ENCODE measurements around the gene NEO1.
"Not testable (repeated sequence)": the region's sequence is repeated elsewhere in the genome, so short reads cannot be mapped to it uniquely, and the experiment has no call there.

Gene NEO1

DNA sequence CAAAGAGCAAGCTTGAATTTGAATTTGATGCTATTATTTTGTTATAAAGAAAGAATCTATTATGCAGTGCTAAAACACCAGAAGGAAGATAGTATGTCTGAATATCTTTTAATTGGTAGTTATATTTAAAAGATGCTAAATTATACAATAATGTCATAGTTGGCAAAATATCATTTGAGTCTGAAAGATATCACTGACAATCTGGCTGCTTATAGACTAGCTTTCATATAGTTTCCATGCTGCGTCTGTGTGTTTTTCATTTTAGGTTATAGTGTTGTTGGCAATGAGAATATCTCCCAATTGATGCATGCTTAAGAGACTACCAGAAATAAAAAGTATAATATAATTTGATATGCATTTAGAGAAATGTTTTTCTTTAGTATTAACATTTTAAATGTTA is 142.9 kb downstream of the NEO1 start:
- in situ Hi-C loops (cut with MboI; ENCODE audit: low sequenced_read_pairs), result no loop called here

DNA sequence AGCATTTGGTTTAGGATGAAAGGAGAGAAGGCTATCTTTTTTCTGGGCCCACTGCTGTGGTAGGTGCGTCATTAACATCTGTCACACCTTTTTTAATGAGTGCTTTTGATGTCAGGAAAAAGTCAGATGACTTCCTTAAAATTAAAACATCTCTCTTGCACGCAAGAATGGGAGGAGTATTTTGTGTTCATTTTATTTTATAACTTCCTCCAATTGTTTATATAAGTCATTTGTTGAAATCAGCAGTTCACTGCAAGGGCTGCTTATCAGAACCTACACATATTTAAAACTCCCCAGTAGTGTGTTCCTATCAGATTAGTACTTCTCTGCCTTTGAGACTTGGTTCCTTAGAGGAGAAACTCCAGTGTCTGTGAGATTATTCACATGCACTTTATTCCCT is 143.8 kb downstream of the NEO1 start:
- in situ Hi-C loops (cut with MboI; ENCODE audit: low sequenced_read_pairs), result no loop called here

DNA sequence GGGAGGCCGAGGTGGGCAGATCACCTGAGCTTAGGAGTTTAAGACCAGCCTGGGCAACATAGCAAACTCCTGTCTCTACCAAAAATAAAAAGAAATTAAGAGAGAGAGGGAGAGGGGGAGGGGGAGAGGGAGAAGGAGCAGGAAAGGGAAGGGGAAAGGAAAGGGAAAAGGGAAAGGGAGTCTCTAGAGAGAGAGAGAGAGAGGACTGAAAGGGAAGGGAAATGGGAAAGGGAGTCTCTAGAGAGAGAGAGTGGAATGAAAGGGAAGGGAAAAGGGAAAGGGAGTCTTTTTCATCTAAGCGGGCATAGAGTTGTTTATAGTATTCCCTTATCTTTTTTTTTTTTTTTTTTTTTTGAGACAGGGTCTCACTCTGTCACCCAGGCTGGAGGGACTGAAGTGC is 148.1 kb downstream of the NEO1 start:
- in situ Hi-C loops (cut with MboI; ENCODE audit: low sequenced_read_pairs), result no loop called here

DNA sequence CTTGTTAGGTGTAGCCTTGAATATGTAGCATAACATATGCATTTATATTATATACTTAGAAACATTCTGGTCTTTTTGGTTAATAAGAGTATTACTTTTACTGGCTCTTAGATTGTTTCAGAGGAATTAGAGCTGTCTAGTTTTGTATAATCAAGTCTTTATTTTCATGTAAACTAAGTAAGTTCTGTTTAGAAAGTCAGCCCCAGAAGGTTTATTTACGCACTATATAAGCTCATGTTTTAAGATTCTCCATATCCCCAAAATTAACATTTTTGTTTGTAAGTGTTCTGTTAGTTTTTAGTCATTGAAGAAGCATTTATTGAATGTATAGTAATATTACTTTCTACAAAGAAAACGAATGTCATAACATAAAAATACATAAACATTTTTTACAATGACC is 158.4 kb downstream of the NEO1 start:
- in situ Hi-C loops (cut with MboI; ENCODE audit: low sequenced_read_pairs), result no loop called here

DNA sequence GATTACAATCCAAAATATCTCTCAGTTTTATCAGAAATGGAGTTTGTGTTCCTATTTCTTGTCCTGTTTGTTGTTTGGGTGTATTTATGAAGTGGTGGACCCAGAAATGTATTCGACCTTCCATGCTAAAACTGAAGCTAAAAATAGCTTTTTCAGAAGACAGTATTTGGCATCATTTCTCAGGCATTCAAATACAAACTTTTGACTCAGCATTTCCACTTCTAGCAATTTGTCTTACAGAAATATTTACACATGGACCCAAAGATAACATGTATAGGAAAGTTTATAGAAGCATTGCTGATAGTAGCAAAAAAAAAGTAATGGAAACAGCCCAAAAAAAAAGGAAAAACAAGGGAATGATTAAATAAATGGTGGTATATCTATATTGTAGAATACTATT is 160.2 kb downstream of the NEO1 start:
- in situ Hi-C loops (cut with MboI; ENCODE audit: low sequenced_read_pairs), result no loop called here

DNA sequence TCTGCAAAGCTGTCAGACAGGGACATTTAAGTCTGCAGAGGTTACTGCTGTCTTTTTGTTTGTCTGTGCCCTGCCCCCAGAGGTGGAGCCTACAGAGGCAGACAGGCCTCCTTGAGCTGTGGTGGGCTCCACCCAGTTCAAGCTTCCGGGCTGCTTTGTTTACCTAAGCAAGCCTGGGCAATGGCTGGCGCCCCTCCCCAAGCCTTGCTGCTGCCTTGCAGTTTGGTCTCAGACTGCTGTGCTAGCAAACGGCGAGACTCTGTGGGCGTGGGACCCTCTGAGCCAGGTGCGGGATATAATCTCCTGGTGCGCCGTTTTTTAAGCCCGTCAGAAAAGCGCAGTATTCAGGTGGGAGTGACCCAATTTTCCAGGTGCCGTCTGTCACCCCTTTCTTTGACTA is 169.2 kb downstream of the NEO1 start:
- in situ Hi-C loops (cut with MboI; ENCODE audit: low sequenced_read_pairs), result not testable (repeated sequence)

DNA sequence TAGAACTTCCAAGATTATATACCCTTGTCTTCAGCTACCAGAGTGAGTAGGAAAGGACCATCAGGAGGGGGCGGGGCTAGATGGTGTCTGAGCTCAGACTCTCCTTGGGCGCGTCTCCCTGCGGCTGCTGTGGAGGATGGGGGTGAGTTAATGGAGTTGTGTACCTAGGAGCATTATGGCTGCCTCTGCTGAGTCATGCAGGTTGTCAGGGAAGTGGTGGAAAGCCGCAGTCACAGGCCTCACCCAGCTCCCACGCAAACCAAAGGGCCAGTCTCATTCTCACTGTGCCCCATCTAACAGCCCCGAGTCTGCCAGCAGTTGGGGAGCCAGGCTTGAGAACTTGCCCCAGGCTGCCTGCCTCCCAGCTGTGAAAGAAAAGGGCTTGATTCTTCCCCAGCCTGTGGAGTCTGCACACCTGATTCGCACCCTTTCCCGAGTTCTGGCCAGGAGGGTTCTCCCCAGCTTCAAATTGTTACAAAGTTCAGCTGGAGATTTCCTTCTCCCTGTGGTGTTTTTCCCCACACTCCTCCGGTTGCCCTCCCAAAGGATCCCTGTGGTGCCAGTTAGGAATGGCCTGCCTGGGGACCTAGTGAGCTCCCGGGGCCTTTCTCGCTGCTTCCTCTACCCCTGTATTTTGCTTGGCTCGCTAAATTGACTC is 173.2 kb downstream of the NEO1 start:
- in situ Hi-C loops (cut with MboI; ENCODE audit: low sequenced_read_pairs), result no loop called here

DNA sequence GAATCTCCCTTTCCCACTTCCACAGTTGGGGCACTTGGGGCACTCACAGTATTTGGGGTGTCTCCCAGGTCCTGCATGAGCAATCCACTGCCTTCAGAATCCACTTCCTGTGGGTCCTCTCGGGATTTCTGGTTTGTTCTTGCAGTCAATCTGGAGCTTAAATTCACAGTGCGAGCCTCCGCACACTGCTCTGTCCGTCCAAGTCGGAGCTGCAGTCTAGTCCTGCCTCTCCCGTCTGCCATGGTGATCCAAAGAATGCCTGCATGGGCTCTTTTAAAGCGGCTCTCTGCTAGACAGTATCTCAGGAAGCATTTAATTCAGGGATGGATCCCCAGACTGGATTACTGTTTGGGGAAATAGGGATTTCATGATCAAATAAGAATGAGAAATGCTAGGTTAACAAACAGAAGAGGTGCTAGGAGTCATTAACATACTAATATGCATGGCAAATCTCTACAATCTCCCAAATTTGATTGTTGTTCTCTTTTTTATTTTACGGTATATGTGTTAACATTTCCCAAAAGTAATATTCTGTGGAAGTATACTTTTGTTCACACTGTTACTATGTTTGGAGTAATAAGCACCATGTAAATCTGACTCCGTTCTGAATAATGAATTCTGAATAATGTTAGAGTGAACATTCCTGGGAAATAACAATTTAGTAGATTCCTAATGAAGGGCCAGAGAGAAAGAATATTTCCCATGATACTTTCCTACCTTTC is 174.0 kb downstream of the NEO1 start:
- in situ Hi-C loops (cut with MboI; ENCODE audit: low sequenced_read_pairs), result no loop called here

DNA sequence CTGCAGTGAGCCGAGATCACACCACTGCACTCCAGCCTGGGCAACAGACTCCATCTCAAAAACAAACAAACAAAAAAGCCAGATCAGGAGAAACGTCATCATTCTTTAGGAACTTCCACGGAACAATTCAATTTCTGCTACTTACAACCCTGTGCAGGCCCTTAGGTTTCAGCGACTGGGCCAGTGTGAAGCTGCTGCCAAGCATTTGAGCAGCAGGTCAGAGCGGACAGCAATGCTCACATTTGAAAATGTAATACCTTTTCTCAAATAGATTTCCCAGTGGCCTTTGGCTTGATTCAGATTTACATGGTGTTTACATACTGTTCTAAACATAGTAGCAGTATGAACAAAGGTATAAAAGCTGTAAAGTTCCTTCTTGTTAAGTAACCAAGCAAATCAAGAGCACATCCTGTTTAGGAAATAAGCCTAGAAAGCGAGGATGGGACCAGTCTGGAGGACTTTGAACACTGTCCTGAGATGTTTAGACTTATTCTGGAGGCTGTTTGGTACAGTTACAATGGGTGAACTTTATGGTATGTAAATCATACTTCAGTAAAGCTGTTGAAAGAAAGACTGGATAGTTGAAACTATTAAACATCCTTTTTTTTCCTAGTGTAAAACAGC is 175.3 kb downstream of the NEO1 start:
- in situ Hi-C loops (cut with MboI; ENCODE audit: low sequenced_read_pairs), result no loop called here

DNA sequence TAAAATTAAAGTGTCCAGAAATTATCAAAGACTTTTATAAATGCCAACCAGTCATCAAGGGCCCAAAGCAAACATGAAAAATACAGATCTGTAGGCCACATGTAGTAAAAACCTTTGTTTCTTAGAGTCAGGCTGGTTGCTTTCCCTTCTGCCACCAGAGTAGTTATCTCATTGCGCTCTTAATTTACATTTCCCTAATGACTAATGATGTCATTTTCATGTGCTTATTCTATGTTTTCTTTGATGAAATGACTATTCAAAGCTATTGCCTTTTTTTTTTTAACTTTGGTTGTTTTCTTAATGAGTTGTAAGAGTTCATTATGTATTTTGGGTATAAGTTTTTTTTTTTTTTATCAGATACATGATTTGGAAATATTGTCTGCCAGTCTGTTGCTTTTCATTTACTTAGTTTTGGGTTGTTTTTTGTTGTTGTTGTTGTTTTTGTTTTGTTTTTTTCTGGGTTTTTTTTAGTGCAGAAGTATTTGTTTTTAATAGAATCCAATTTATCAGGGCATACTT is 175.9 kb downstream of the NEO1 start:
- in situ Hi-C loops (cut with MboI; ENCODE audit: low sequenced_read_pairs), result no loop called here

DNA sequence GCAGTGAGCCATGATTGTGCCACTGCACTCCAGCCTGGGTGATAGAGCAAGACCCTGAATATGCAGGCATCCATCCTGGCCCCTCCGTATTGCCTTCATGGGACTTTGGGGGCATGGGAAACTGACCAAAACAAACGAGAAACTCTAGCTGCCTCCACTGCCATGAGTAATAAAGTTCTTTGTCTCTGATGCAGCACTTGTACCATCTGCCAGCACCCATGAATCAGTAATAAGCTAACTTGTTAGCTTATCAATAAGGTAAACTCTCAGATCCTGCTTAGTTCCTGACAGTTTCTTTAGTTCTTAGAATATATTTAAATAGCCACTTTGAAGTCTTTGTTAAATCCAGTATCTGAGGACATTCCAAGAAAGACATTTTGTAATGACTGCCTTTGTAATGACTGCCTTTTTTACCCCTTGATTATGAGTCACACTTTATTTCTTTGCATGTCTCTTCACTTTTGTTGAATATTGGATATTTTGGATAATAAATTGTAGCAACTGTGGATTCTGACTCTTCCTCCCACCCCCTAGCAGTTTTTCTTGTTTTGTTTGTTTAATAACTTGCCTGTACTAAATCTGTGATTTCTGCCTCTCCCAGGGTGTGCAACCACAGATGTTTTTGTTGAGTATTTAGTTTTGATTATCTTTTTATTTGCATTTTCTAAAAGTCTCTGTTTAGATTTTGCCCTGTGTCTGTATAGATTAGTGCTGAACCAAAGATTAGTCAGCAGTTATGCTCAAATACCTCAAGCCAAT is 179.6 kb downstream of the NEO1 start:
- in situ Hi-C loops (cut with MboI; ENCODE audit: low sequenced_read_pairs), result no loop called here

DNA sequence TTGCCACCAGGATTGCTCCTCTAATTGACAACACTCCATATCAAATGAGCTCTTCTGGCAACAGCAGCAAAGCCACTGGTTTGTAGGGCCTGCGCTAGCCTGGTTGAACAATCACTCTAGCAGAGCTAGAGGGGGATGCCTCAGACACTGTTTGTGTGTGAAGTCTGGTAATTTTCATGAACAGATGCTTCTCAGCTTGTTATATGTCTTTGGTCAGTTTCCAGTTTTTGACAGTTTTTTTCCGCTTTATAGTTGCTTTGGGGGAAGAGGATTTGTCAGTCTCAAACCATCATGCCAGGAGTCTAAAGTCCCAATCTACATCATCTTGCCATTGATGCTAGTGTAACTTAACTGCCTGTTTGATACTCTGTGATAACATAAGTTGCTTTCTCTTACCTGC is 180.5 kb downstream of the NEO1 start:
- in situ Hi-C loops (cut with MboI; ENCODE audit: low sequenced_read_pairs), result no loop called here

DNA sequence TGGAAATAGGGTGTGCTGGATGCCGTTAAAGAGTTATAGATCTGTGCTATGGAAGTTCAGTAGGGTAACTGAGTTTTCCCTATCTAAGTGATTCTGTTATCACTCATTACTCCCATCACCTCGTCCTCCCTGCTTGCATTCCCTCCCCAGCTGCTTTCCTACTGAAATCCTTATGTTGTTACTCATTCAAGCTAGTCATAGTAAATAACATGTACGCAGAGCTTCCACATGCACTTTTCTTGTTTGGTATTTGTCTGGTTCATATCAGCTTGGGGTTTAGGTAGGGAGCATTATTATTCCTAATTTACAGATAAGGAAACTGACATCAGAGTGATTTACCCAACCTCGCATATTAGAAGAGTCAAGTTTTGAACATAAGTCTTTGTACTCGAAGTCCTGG is 181.4 kb downstream of the NEO1 start:
- in situ Hi-C loops (cut with MboI; ENCODE audit: low sequenced_read_pairs), result no loop called here

DNA sequence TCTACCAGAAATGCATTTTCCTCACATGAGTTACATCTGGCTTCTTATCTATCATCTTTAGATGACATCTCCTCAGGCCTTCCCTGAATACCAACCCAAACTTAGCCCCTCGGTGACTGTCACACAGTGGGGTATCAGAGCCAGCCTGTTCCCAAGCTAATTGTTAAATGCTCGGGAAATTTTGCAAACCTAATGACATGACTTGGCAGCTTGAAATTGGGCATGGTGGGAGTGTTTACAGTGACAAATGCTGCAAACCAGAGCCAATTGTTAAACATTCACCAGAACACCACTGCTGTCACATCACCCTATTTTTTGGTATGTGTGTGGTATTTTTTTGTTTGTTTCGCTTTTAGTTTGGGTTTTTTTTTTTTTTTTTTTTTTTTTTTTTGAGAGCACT is 185.6 kb downstream of the NEO1 start:
- in situ Hi-C loops (cut with MboI; ENCODE audit: low sequenced_read_pairs), result no loop called here

DNA sequence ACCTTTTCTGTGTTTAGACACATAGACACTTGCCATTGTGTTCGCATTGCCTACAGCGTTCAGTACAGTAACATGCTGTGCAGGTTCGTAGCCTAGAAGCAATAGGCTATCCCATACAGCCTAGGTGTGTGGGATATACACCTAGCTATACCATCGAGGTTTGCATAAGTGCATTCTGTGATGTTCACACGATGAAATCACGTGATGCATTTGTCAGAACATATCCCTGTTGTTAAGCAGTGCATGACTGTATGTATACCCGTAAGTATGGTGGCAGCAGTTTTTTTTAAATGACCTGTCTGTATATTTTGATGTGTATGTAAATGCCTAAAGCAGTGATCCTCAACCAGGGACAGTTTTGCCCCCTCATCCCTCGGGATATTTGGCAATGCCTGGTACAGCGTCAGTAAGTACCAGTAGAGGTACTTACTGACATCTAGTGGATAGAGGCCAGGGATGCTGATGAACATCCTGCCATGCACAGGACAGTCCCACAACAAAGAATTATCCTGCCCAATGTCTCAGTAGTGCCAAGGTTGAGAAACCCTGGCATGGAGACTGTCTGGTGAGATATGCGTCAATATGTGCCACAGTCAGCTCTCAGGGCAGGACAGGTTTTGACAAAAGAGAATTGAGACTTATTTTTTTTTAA is 187.4 kb downstream of the NEO1 start:
- in situ Hi-C loops (cut with MboI; ENCODE audit: low sequenced_read_pairs), result no loop called here

DNA sequence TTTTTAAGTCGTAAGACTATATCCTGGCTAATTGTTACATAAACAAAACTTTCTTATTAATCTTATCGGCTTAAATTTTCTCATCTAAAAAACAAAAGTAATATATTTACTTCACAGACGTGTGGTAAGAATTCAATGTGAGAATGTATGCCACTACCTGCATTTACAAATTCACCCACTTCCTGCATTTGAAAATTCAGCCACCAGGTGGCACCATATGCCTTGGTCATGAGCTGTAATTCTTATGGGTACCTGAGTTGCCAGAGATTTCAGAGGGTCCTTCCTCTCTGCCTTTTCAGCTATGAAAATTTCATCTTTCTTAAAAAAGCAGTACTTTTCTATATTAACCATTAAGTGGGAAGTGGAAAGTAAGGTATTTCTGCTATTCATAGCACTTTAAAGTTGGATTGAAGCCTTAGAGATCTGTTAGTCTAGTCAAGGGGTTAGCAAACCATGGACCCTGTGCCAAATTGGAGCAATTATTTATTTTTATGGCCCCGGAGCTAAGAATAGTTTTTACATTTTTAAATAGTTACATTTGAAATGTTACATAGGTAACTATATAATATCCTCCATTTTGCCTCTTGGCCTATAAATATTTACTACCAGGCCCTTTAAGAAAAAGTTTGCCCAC is 188.7 kb downstream of the NEO1 start:
- in situ Hi-C loops (cut with MboI; ENCODE audit: low sequenced_read_pairs), result no loop called here

DNA sequence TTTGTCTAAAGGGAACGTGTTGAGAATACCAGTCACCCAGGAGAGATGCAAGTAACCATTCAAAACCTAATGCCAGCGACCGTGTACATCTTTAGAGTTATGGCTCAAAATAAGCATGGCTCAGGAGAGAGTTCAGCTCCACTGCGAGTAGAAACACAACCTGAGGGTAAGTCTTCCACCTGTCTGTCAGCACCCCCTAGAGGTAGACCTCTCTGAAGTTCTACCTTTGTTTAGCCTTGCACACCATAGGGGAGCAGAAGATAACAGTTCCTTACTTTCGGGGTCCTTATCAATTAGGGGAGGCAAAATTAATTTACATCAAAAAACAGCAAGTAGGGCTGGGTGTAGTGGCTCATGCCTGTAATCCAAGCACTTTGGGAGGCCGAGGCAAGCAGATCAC is 192.1 kb downstream of the NEO1 start:
- in situ Hi-C loops (cut with MboI; ENCODE audit: low sequenced_read_pairs), result no loop called here

DNA sequence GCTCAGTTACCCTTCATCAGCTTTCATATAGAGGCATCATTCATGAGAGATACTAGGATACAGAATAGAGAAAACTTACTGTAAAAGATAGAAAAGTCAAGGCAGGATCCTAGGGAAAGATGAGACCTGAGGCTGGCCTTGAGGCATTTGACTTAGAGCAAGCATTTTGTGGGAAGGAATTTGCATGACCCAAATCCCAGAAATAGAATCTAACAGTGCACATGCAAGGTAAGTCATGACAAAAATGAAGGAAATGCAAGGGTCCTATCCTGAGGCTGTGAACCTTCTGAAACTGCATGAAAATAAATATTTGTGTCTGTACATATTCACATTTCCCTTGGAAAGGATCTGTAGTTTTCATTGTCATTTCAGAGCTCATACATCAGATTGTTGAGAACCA is 194.2 kb downstream of the NEO1 start:
- in situ Hi-C loops (cut with MboI; ENCODE audit: low sequenced_read_pairs), result no loop called here

DNA sequence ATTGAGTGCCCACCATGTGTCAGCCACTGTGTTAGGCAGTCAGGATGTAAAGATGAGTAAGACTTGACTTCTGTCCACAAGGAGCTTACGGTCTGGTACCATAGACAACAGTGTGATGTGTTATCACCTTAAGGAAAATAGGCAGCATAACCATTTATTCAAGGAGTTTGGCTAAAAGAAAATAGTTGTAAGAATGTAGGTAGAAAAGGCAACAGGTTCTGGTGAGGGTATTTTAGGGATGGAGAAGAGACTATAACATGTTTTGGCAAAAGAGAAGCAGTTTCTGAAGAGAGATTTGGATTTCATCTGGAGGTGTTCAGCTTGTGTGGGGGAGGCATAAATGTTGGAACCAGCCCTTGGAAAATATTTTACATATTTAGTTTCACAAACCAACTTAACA is 194.6 kb downstream of the NEO1 start:
- in situ Hi-C loops (cut with MboI; ENCODE audit: low sequenced_read_pairs), result no loop called here

DNA sequence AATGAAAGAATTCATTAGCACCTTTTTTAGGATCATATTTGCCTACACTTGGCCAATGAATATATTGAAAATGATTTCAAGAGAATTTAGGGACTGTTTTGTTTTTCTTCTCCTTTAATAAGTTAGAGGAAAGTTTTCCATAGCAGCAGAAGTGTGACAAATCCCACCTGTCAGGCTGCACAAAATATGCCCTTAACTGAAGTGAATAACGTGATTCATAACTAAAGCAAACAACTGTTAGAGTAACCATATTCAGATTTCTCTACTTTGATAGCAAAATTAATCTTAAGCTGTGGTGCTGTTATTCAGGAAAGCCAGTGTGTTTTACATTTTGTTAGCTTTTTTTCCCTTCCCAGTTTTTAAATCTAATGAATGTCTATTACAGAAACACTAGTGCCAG is 195.1 kb downstream of the NEO1 start:
- in situ Hi-C loops (cut with MboI; ENCODE audit: low sequenced_read_pairs), result no loop called here

DNA sequence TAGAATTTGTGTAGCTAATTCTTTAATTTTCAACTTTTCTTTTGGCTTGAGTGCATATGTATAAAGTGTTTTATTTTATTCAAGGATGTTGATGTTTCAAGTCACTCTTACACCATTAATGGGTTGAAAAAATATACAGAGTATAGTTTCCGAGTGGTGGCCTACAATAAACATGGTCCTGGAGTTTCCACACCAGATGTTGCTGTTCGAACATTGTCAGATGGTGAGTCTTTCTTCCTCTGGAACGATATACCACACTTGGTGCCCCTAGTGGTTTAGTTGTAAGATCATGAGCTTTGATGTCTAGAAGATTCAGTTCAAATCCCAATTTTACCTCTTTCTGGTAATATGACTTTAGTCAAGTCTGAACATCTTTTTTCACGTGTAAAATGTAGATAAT is 197.2 kb downstream of the NEO1 start:
- in situ Hi-C loops (cut with MboI; ENCODE audit: low sequenced_read_pairs), result no loop called here
